Gastrocnemius medialis (tissue), 4 donors: ENCODE results near the gene CLDND2. TPM values are rescaled to one million over a fixed set of nuclear protein-coding genes. Genes with fewer than 3 reads are reported as not detected.
A peak's percentile ranks its signal among the peaks of the same experiment; 100 is the strongest.
"Not testable (repeated sequence)": the region's sequence is repeated elsewhere in the genome, so short reads cannot be mapped to it uniquely, and the experiment has no call there.

ENCODE experiments used
- ATAC-seq, 2 donors: fragments of 150-250 bp; one replicate each; pipeline ENCODE4 v1.9.1; 2016
- DNase-seq, 2 donors: peaks; one replicate each; pipeline ENCODE4 v3.0.0-alpha.2; 2019
- H3K27ac ChIP-seq, 4 donors: fragments of 200-600 bp; sonication (generic); 1 replicate in 1 of 4; 2 replicates in 3 of 4; pipeline ENCODE4 v1.5.1; 2016 to 2018; ENCODE audit warnings: mild to moderate bottlenecking in 2 of 4, moderate library complexity in 1 of 4
- H3K27me3 ChIP-seq, 3 donors: fragments of 200-600 bp; sonication (generic) in 2 of 3; 1 replicate in 1 of 3; 2 replicates in 2 of 3; pipeline versions ENCODE4 v1.5.1 to v1.6.0; 2016 to 2019; ENCODE audit warnings: mild to moderate bottlenecking in 1 of 3, moderate library complexity in 1 of 3
- H3K36me3 ChIP-seq, 2 donors: fragments of 200-600 bp; sonication (generic) in 1 of 2; one replicate each; pipeline ENCODE4 v1.5.1; 2017 to 2018
- H3K4me1 ChIP-seq, 2 donors: fragments of 200-600 bp; sonication (generic) in 1 of 2; one replicate each; pipeline ENCODE4 v1.5.1; 2016 to 2017; ENCODE audit warnings: mild to moderate bottlenecking in 2 of 2
- H3K4me3 ChIP-seq, 4 donors: fragments of 200-600 bp; sonication (generic) in 3 of 4; 1 replicate in 1 of 4; 2 replicates in 3 of 4; pipeline ENCODE4 v1.5.1; 2016 to 2019; ENCODE audit warnings: mild to moderate bottlenecking in 2 of 4
- H3K9me3 ChIP-seq, 3 donors: fragments of 200-600 bp; sonication (generic) in 2 of 3; 1 replicate in 1 of 3; 2 replicates in 2 of 3; pipeline ENCODE4 v1.5.1; 2016 to 2019
- CTCF ChIP-seq, 5 experiments: fragments of 450-650 bp in 3 of 5; fragments of 200-600 bp in 2 of 5; sonication (generic) in 2 of 5; IDR thresholded peaks in 4 of 5; conservative IDR thresholded peaks in 1 of 5; 1 replicate in 4 of 5; 2 replicates in 1 of 5; pipeline ENCODE4 v1.5.1; 2016 to 2019; ENCODE audit warnings: antibody characterized with exemption in 5 of 5, mild to moderate bottlenecking in 3 of 5, moderate library complexity in 3 of 5
- POLR2A ChIP-seq, 2 donors: fragments of 450-650 bp; IDR thresholded peaks; one replicate each; pipeline ENCODE4 v1.6.1; 2017; ENCODE audit warnings: antibody characterized with exemption in 2 of 2, mild to moderate bottlenecking in 2 of 2, moderate library complexity in 2 of 2
- in situ Hi-C, 4 donors: fragments of 200-750 bp; cut with MboI; loops; one replicate each; pipeline versions ENCODE4 v1.15.0 to v1.8.0; 2017; ENCODE audit warnings: low sequenced_read_pairs in 4 of 4
- intact Hi-C: fragments of 100-400 bp; cut with DNase I; formaldehyde crosslinking; loops from one replicate; pipeline ENCODE4 v1.15.1; 2023; ENCODE audit warnings: low total_unique reads
- total RNA-seq, 4 donors: library from RNA; depleted of rRNA; stranded (reverse); fragments of >200 nt; gene quantifications; one replicate each; pipeline versions ENCODE4 v1.1.0 to v1.2.3, GENCODE V29; 2016

CLDND2 gene
- total RNA-seq = not detected

GRCh38 chr19:51368366-51369282 is at the start of gene CLDND2:
CLDND2 (minus strand) TSS chr19:51369003; CDS start chr19:51368577, 426 bp downstream.
- Histone ChIP-seq H3K9me3 (no peaks in the 10 kb centered on the region), H3K36me3 (no peaks in the 10 kb centered on the region), H3K27ac (peak within 1 kb of the TSS; percentile 91 to 98 (median 94)), H3K27me3 (no peaks in the 10 kb centered on the region), H3K4me3 (peak within 1 kb of the TSS; percentile 88 to 95 (median 92)), H3K4me1 (peaks cover 7 to 17% of the 10 kb centered on the region in 2 donors)
- DNase-seq (no peak), ATAC-seq (no peak)
- TF ChIP-seq POLR2A (IDR thresholded peaks at IDR 0.05) (no peak), CTCF (IDR thresholded peaks at IDR 0.05 in 4 of 5, conservative IDR thresholded peaks at IDR 0.05 in 1 of 5) (no peak)
- intact Hi-C loops = loop anchor here (5.0 to 10.0 kb wide), 6 partner anchors 261 to 1601 kb away; partner anchors contain the start of genes AP2A1, ASPDH, CTU1 and JOSD2
- in situ Hi-C loops = no loop called here

GRCh38 chr19:51417810-51418157 is 49.0 kb upstream of the CLDND2 start:
- H3K4me3 ChIP-seq = no peak overlapping the region
- TF ChIP-seq POLR2A (IDR thresholded peaks at IDR 0.05) (no peak), CTCF (IDR thresholded peaks at IDR 0.05 in 4 of 5, conservative IDR thresholded peaks at IDR 0.05 in 1 of 5) (no peak)
- peaks cover 0 to 12% (median 10%) of the 10 kb centered on the region in 3 donors for H3K27me3 ChIP-seq
- in situ Hi-C loops (no loop called here), intact Hi-C loops (no loop called here)
- H3K9me3 ChIP-seq = no peaks in the 10 kb centered on the region
- H3K27ac ChIP-seq = no peak overlapping the region
- H3K36me3 ChIP-seq = no peaks in the 10 kb centered on the region
- ATAC-seq (no peak), DNase-seq (no peak)
- no peaks in the 10 kb centered on the region for H3K4me1 ChIP-seq

- DNase-seq = no peak
- Histone ChIP-seq H3K27me3 (peaks cover 0 to 12% (median 10%) of the 10 kb centered on the region in 3 donors), H3K4me1 (no peaks in the 10 kb centered on the region), H3K27ac (no peak within 1 kb of the TSS), H3K9me3 (no peaks in the 10 kb centered on the region), H3K4me3 (no peak within 1 kb of the TSS), H3K36me3 (no peaks in the 10 kb centered on the region)
- TF ChIP-seq CTCF (IDR thresholded peaks at IDR 0.05 in 4 of 5, conservative IDR thresholded peaks at IDR 0.05 in 1 of 5) = no peak
- TF ChIP-seq POLR2A (IDR thresholded peaks at IDR 0.05) = no peak
- intact Hi-C loops (no loop called here), in situ Hi-C loops (no loop called here)
- ATAC-seq = no peak
Observed at GRCh38 chr19:51417107-51417809, 48.5 kb upstream of the CLDND2 start, which contains the start of gene SIGLEC10. SIGLEC10 (minus strand) TSS chr19:51417642; CDS start chr19:51417581, 61 bp downstream.

GRCh38 chr19:51416422-51416821 is 47.6 kb upstream of the CLDND2 start:
- H3K36me3 ChIP-seq, intact Hi-C loops, DNase-seq, H3K9me3 ChIP-seq, H3K27ac ChIP-seq, H3K4me1 ChIP-seq, ATAC-seq, H3K27me3 ChIP-seq, in situ Hi-C loops, H3K4me3 ChIP-seq: not testable (repeated sequence)

- no peak overlapping the region for H3K27ac ChIP-seq
- no peaks in the 10 kb centered on the region for H3K4me1 ChIP-seq
- ATAC-seq = no peak
- in situ Hi-C loops = no loop called here
- H3K4me3 ChIP-seq = no peak overlapping the region
- no peak for DNase-seq
- no peaks in the 10 kb centered on the region for H3K27me3 ChIP-seq
- intact Hi-C loops = no loop called here
- H3K9me3 ChIP-seq = no peaks in the 10 kb centered on the region
- H3K36me3 ChIP-seq = no peaks in the 10 kb centered on the region
- no peak for TF ChIP-seq CTCF (IDR thresholded peaks at IDR 0.05 in 4 of 5, conservative IDR thresholded peaks at IDR 0.05 in 1 of 5)
- TF ChIP-seq POLR2A (IDR thresholded peaks at IDR 0.05) = no peak
Observed at GRCh38 chr19:51415187-51415586, 46.4 kb upstream of the CLDND2 start.
